ENCODE measurements around the gene FNDC3B. TPM values are rescaled to one million over a fixed set of nuclear protein-coding genes. Genes with fewer than 3 reads are reported as not detected.

The FNDC3B gene
- total and polyA plus RNA-seq, 2 of the 8 experiments (the other 6 are each of a cell fraction or from before 2014, with no cell fraction given): 14.1 to 44.4 TPM

GRCh38 chr3:172189213-172189612 lies 149.8 kb downstream of the FNDC3B start (continued):
- TF ChIP-seq SIN3A (conservative IDR thresholded peaks at IDR 0.05 in 1 of 2, IDR thresholded peaks at IDR 0.05 in 1 of 2; ENCODE audit: low read depth in 1 of 2, low read length in 2 of 2) (no peak), SAP30 (IDR thresholded peaks at IDR 0.05; ENCODE audit: insufficient read depth, insufficient replicate concordance, low read length) (no peak), CEBPB (IDR thresholded peaks at IDR 0.05; ENCODE audit: low read depth, low read length) (no peak), KDM4A (IDR thresholded peaks at IDR 0.05; ENCODE audit: low read depth, low read length, severe bottlenecking) (no peak), POU5F1 (IDR thresholded peaks at IDR 0.05; ENCODE audit: low read depth, low read length) (no peak), TEAD4 (IDR thresholded peaks at IDR 0.05; ENCODE audit: low read depth, low read length) (no peak), BACH1 (IDR thresholded peaks at IDR 0.05; ENCODE audit: low read length) (no peak), GABPA (IDR thresholded peaks at IDR 0.05; ENCODE audit: borderline replicate concordance, insufficient read depth, low read length) (no peak)
- TF ChIP-seq, protein P1, sequence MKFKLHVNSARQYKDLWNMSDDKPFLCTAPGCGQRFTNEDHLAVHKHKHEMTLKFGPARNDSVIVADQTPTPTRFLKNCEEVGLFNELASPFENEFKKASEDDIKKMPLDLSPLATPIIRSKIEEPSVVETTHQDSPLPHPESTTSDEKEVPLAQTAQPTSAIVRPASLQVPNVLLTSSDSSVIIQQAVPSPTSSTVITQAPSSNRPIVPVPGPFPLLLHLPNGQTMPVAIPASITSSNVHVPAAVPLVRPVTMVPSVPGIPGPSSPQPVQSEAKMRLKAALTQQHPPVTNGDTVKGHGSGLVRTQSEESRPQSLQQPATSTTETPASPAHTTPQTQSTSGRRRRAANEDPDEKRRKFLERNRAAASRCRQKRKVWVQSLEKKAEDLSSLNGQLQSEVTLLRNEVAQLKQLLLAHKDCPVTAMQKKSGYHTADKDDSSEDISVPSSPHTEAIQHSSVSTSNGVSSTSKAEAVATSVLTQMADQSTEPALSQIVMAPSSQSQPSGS (IDR thresholded peaks at IDR 0.05; ENCODE audit: low read length): no peak
